Ascending aorta (tissue), 2 donors: ENCODE measurements around the gene BYSL. TPM values are rescaled to one million over a fixed set of nuclear protein-coding genes. Genes with fewer than 3 reads are reported as not detected.

Experiments
- DNase-seq, 2 donors: peaks; one replicate each; pipeline ENCODE4 v3.0.0-alpha.2; 2019; ENCODE audit warnings: low spot score in 2 of 2
- H3K27ac ChIP-seq, 2 donors: fragments of 200-600 bp; sonication (generic); one replicate each; pipeline ENCODE4 v1.5.1; 2016 to 2017; ENCODE audit warnings: mild to moderate bottlenecking in 1 of 2
- H3K27me3 ChIP-seq: fragments of 200-600 bp; sonication (generic); one replicate; pipeline ENCODE4 v1.5.1; 2017
- H3K36me3 ChIP-seq, 2 donors: fragments of 200-600 bp; sonication (generic); one replicate each; pipeline ENCODE4 v1.5.1; 2016
- H3K4me1 ChIP-seq, 2 donors: fragments of 200-600 bp; sonication (generic); one replicate each; pipeline ENCODE4 v1.5.1; 2016 to 2017; ENCODE audit warnings: mild to moderate bottlenecking in 1 of 2
- H3K4me3 ChIP-seq, 2 donors: fragments of 200-600 bp; sonication (generic); one replicate each; pipeline ENCODE4 v1.5.1; 2016 to 2017; ENCODE audit warnings: mild to moderate bottlenecking in 1 of 2
- H3K9me3 ChIP-seq, 2 donors: fragments of 200-600 bp; sonication (generic); one replicate each; pipeline ENCODE4 v1.5.1; 2016
- CTCF ChIP-seq, 3 experiments: fragments of 200-600 bp in 2 of 3; fragments of 450-650 bp in 1 of 3; sonication (generic) in 2 of 3; IDR thresholded peaks; one replicate each; pipeline ENCODE4 v1.5.1; 2016 to 2019; ENCODE audit warnings: antibody characterized with exemption in 3 of 3, mild to moderate bottlenecking in 1 of 3, moderate library complexity in 1 of 3
- intact Hi-C: fragments of 100-400 bp; cut with DNase I; formaldehyde crosslinking; loops from one replicate; pipeline ENCODE4 v1.15.1; 2023
- total RNA-seq: library from RNA; depleted of rRNA; stranded (reverse); fragments of >200 nt; gene quantifications from one replicate; pipeline ENCODE4 v1.1.0, GENCODE V29; 2016

The BYSL gene
- total RNA-seq, 1 donor from 2014 or later, result 1.6 TPM

GRCh38 chr6:41966961-41967311, 45.6 kb downstream of the BYSL start:
- intact Hi-C loops, result no loop called here
- no peak for DNase-seq
- TF ChIP-seq CTCF (IDR thresholded peaks at IDR 0.05), result no peak
- Histone ChIP-seq H3K4me1 (no peaks in the 10 kb centered on the region), H3K9me3 (no peaks in the 10 kb centered on the region), H3K27ac (no peak overlapping the region), H3K36me3 (no peaks in the 10 kb centered on the region), H3K27me3 (no peaks in the 10 kb centered on the region), H3K4me3 (no peak overlapping the region)

GRCh38 chr6:41967312-41968287, 46.3 kb downstream of the BYSL start:
- Histone ChIP-seq H3K4me1 (no peaks in the 10 kb centered on the region), H3K9me3 (no peaks in the 10 kb centered on the region), H3K27me3 (no peaks in the 10 kb centered on the region), H3K36me3 (no peaks in the 10 kb centered on the region), H3K27ac (no peak overlapping the region), H3K4me3 (no peak overlapping the region)
- no peak for TF ChIP-seq CTCF (IDR thresholded peaks at IDR 0.05)
- no peak for DNase-seq
- intact Hi-C loops, result no loop called here

- peak in 1 of 2 donors; percentile 28 for DNase-seq
Observed at GRCh38 chr6:41970436-41970846, 49.1 kb downstream of the BYSL start.

GRCh38 chr6:41972826-41973225, 51.5 kb downstream of the BYSL start:
- H3K27ac ChIP-seq, result no peak overlapping the region
- intact Hi-C loops, result no loop called here
- H3K27me3 ChIP-seq, result no peaks in the 10 kb centered on the region
- H3K4me3 ChIP-seq, result no peak overlapping the region
- DNase-seq, result no peak
- no peaks in the 10 kb centered on the region for H3K4me1 ChIP-seq
- H3K9me3 ChIP-seq, result no peaks in the 10 kb centered on the region
- no peak for TF ChIP-seq CTCF (IDR thresholded peaks at IDR 0.05)
- H3K36me3 ChIP-seq, result no peaks in the 10 kb centered on the region

More at GRCh38 chr6:41970436-41970846, 49.1 kb downstream of the BYSL start:
- Histone ChIP-seq H3K36me3 (no peaks in the 10 kb centered on the region), H3K4me1 (no peaks in the 10 kb centered on the region), H3K4me3 (no peak overlapping the region), H3K27me3 (no peaks in the 10 kb centered on the region), H3K9me3 (no peaks in the 10 kb centered on the region), H3K27ac (no peak overlapping the region)
- TF ChIP-seq CTCF (IDR thresholded peaks at IDR 0.05), result no peak
- intact Hi-C loops, result no loop called here

GRCh38 chr6:41974281-41974825, 53.1 kb downstream of the BYSL start:
- no peak overlapping the region for H3K27ac ChIP-seq
- intact Hi-C loops, result no loop called here

More at GRCh38 chr6:41974281-41974825, 53.1 kb downstream of the BYSL start:
- Histone ChIP-seq H3K4me1 (no peaks in the 10 kb centered on the region), H3K36me3 (no peaks in the 10 kb centered on the region), H3K4me3 (no peak overlapping the region), H3K27me3 (no peaks in the 10 kb centered on the region), H3K9me3 (no peaks in the 10 kb centered on the region)
- DNase-seq, result no peak
- no peak for TF ChIP-seq CTCF (IDR thresholded peaks at IDR 0.05)
